Lower leg skin (tissue), 3 donors: ENCODE data around the gene MGMT.

Experiments
- CTCF ChIP-seq, 3 donors: fragments of 450-650 bp; IDR thresholded peaks; one replicate each; pipeline ENCODE4 v1.5.1; 2016; ENCODE audit warnings: antibody characterized with exemption in 3 of 3, mild to moderate bottlenecking in 3 of 3, moderate library complexity in 2 of 3
- POLR2A ChIP-seq, 2 donors: fragments of 450-650 bp; IDR thresholded peaks; one replicate each; pipeline ENCODE4 v1.6.1; 2016 to 2017; ENCODE audit warnings: antibody characterized with exemption in 2 of 2, mild to moderate bottlenecking in 1 of 2, moderate library complexity in 1 of 2

- no peak for TF ChIP-seq CTCF (IDR thresholded peaks at IDR 0.05)
- TF ChIP-seq POLR2A (IDR thresholded peaks at IDR 0.05) = no peak
These were observed 65.8 kb downstream of the MGMT start for GRCh38 chr10:129532838-129533237.
